ENCODE data around the gene KRTAP10-4.
"Not testable (repeated sequence)": the region's sequence is repeated elsewhere in the genome, so short reads cannot be mapped to it uniquely, and the experiment has no call there.

KRTAP10-4 gene

GRCh38 chr21:44600118-44600978, 26.8 kb downstream of the KRTAP10-4 start, which contains the start of gene KRTAP10-7:
TSS of gene KRTAP10-7 (plus strand) at chr21:44600597. CDS start at chr21:44600622, 25 bp downstream.
- DNase-seq (ENCODE audit: low spot score): not testable (repeated sequence)

- DNase-seq (ENCODE audit: low spot score): not testable (repeated sequence)
Measured at GRCh38 chr21:44601091-44601490, 27.6 kb downstream of the KRTAP10-4 start.

- DNase-seq (ENCODE audit: low spot score): no peak
Measured at GRCh38 chr21:44601596-44602462, 28.3 kb downstream of the KRTAP10-4 start.

- no peak for DNase-seq (ENCODE audit: low spot score)
Measured at GRCh38 chr21:44602463-44602850, 28.9 kb downstream of the KRTAP10-4 start.

GRCh38 chr21:44603109-44603875, 29.8 kb downstream of the KRTAP10-4 start:
- no peak for DNase-seq (ENCODE audit: low spot score)

GRCh38 chr21:44603911-44604310, 30.4 kb downstream of the KRTAP10-4 start:
- no peak for DNase-seq (ENCODE audit: low spot score)

GRCh38 chr21:44606495-44606894, 33.0 kb downstream of the KRTAP10-4 start:
- no peak for DNase-seq (ENCODE audit: low spot score)

- no peak for DNase-seq (ENCODE audit: low spot score)
Measured at GRCh38 chr21:44609193-44609592, 35.7 kb downstream of the KRTAP10-4 start.

- DNase-seq (ENCODE audit: low spot score): not testable (repeated sequence)
Measured at GRCh38 chr21:44610157-44610843, 36.8 kb downstream of the KRTAP10-4 start.

GRCh38 chr21:44611551-44611950, 38.0 kb downstream of the KRTAP10-4 start:
- no peak for DNase-seq (ENCODE audit: low spot score)

- DNase-seq (ENCODE audit: low spot score): no peak
Measured at GRCh38 chr21:44612029-44612486, 38.5 kb downstream of the KRTAP10-4 start, which contains the start of gene KRTAP10-8. TSS of gene KRTAP10-8 (plus strand) at chr21:44612079. CDS start at chr21:44612101, 22 bp downstream.

GRCh38 chr21:44612669-44613229, 39.2 kb downstream of the KRTAP10-4 start:
- no peak for DNase-seq (ENCODE audit: low spot score)

GRCh38 chr21:44613386-44614155, 40.0 kb downstream of the KRTAP10-4 start:
- no peak for DNase-seq (ENCODE audit: low spot score)

- no peak for DNase-seq (ENCODE audit: low spot score)
Measured at GRCh38 chr21:44614161-44614631, 40.7 kb downstream of the KRTAP10-4 start.

GRCh38 chr21:44614961-44615391, 41.4 kb downstream of the KRTAP10-4 start:
- DNase-seq (ENCODE audit: low spot score): no peak

- DNase-seq (ENCODE audit: low spot score): no peak
Measured at GRCh38 chr21:44615466-44615865, 41.9 kb downstream of the KRTAP10-4 start.

GRCh38 chr21:44615911-44616590, 42.5 kb downstream of the KRTAP10-4 start:
- DNase-seq (ENCODE audit: low spot score): no peak

- no peak for DNase-seq (ENCODE audit: low spot score)
Measured at GRCh38 chr21:44616591-44616926, 43.0 kb downstream of the KRTAP10-4 start.

- no peak for DNase-seq (ENCODE audit: low spot score)
Measured at GRCh38 chr21:44617071-44617501, 43.6 kb downstream of the KRTAP10-4 start.
